Subcutaneous adipose tissue (tissue), 4 donors: ENCODE measurements around the gene UCN. TPM values are rescaled to one million over a fixed set of nuclear protein-coding genes. Genes with fewer than 3 reads are reported as not detected.

Experiments
- total RNA-seq, 4 donors: library from RNA; depleted of rRNA; stranded (reverse); fragments of >200 nt; gene quantifications; one replicate each; pipeline ENCODE4 v1.1.0, GENCODE V29; 2016
- TF ChIP-seq, protein P1 (sequence below): fragments of 450-650 bp; IDR thresholded peaks from one replicate; pipeline ENCODE4 v1.5.1; 2016; ENCODE audit warnings: low read depth, mild to moderate bottlenecking, control low read depth, antibody characterized with exemption, moderate library complexity

Gene UCN, protein sequence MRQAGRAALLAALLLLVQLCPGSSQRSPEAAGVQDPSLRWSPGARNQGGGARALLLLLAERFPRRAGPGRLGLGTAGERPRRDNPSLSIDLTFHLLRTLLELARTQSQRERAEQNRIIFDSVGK
- total RNA-seq: 1 to 10 TPM in 3 of 4 donors, not detected in 1; 1.7 to 3.4 (median 2.9) TPM

DNA sequence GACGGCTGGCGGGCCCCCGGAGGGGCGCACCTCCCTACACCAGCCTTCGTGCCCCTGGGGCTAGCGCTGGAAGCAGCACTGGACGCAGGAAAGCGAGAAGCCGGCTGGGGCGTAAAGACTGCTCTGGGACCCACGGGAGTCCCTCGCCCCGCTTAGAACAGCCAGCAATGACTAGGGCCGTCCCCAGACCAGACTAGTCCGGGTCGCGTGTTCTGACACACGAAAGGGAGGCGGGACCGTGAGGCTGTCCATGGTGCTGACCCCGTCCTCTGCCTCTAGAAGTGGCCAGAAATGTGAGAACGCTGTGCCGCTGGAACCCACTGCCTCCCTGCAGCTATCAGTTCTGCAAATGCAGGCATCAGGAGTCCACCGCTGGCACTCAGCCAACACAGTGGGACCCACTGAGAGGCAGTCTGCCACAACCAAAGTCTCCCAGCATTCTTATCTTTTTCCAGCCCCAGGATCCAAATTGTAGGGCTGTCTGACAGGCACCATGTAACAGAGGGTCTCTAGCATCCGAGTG is at the start of gene UCN:
Gene UCN, minus strand, starts transcription at position 87 of the 523 bp plus-strand sequence. CDS start 550 bp downstream, outside the sequence.
- TF ChIP-seq, protein P1, sequence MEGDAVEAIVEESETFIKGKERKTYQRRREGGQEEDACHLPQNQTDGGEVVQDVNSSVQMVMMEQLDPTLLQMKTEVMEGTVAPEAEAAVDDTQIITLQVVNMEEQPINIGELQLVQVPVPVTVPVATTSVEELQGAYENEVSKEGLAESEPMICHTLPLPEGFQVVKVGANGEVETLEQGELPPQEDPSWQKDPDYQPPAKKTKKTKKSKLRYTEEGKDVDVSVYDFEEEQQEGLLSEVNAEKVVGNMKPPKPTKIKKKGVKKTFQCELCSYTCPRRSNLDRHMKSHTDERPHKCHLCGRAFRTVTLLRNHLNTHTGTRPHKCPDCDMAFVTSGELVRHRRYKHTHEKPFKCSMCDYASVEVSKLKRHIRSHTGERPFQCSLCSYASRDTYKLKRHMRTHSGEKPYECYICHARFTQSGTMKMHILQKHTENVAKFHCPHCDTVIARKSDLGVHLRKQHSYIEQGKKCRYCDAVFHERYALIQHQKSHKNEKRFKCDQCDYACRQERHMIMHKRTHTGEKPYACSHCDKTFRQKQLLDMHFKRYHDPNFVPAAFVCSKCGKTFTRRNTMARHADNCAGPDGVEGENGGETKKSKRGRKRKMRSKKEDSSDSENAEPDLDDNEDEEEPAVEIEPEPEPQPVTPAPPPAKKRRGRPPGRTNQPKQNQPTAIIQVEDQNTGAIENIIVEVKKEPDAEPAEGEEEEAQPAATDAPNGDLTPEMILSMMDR: no peak

DNA sequence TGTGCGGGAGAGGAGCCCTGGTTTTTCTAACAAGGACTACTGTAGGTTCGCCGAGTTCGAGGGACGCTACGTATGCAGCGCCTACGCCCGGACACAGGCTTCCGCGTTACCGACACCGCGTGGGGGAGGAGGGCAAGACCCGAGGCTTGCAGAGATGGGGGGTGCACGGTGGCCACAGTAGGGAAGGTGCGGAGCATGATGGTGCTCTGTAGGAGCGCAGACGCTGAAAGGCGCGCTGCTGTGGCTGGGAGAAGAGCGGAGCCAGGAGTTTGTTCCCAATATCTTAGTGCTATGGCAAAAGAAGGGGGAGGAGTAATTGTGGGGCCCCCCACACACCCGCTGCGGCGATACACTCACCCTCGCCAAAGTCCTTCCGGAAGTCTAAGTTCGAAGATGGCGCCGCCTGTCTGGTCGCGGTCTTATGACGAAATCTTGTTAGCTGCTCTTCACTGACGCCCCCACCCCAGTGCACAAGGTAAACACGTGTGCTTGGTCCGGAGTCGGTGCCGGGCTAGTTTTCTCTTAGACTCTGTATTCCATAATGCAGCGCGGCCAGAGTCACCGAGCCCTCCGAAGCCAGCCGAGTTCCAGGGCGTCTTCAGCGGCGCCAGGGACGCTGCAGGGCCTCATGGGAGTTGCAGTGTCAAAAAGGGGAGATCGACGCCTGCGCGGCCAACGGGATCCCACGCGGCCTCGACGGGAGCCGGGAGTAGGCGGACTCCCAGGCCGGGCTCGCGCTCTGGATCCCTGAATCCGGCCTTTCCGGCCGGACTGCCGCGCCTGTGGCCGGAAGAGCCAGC is 48.3 kb upstream of the UCN start, which contains the start of gene GTF3C2:
Gene GTF3C2, minus strand, starts transcription at position 383 of the 800 bp plus-strand sequence. CDS start 13,210 bp downstream, outside the sequence.
- TF ChIP-seq, protein P1: no peak

DNA sequence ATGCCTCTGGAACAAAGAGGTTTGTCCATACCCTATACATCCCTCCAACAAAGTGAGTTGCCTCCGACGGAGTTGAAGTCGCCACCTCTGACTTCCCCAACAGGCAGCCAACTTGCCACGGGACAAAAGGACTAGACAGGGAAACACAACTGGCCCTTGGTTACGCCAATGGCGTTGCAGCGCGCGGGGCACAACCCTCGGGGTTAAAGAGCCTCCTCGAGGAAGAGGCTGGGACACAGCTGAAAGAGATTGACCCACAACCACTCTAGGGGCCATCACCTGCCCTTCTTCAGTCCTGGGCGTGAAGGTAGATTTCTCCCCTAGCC is 47.8 kb upstream of the UCN start:
- TF ChIP-seq, protein P1: no peak

DNA sequence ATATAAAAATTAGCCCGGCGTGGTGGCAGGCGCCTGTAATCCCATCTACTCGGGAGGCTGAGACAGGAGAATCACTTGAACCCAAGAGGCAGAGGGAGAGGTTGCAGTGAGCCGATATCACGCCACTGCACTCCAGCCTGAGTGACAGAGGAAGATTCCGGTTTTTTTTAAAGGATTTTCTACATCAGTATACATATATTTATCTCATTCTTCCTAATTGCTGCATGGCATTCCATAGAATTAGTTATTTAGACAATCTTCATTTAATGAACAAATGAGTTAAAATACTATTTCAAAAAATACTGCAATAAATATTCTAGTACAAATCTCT is 46.3 kb upstream of the UCN start:
- TF ChIP-seq, protein P1: no peak

DNA sequence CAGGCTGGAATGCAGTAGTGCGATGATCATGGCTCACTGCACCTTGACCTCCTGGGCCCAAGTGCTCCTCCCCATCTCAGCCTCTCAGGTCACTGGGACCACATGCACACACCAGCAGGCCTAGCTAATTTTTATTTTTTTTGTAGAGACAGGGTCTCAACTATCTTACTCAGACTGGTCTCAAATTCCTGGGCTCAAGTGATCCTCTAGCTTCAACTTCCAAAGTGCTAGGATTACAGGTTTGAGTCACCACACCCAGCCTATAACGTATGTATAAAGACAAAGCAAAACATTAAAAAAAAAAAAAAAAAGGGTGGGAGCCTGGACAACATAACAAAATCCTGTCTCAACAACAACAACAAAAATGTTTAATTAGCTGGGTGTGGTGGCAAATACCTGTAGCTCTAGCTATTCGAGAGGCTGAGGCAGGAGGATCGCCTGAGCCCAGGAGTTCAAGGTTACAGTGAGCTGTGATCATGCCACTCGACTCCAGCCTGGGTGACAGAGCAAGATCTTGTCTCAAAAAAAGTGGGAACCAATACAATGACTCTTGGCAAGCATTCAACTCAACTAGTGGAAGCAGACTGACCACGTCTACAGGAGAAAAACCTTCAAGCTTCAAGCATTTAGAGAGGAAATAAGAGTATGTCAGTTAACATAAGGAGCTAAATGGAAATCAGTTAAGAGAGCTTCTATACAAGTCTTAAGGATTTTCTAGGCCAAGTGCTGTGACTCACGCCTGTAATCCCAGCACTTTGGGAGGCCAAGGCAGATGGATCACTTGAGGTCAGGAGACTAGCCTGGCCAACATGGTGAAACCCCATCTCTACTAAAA is 45.7 kb upstream of the UCN start:
- TF ChIP-seq, protein P1: no peak

DNA sequence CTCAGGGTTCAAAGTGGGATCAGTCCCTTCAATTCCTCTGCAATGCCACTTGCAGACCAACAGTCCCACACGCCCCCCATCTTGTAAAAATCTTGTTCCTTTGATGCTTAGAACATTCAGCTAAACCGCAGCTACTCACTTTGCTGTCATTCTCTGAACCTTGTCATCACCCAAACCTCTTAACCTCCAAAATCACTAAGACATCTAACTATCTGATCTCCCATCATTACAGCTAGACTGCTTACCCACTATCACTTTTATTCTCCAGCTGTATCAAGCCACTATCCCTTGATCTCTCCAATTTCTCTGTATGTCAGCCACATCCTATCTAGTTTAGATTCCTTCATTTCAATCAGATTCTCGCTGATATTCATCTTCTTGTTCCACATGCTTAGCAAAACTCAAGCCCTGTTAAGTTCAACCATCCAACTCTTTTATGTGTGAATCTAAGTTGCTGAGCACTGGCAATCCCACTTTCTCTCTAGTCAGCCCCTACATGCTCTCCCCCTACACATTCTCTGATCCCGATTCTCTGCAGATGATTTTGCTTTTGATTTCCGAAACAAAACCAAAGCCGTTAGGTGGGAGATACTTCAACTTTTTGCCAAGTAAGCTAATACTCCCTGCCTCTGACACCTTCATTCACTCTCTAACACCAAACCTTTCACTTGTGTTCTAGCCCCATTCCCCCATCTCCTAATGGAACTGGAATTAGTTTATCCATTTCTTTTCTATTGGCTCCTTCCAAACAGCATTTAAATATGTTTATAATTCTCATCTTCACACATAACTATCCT is 43.8 kb upstream of the UCN start:
- TF ChIP-seq, protein P1: no peak
